ENCODE results near the gene SPINDOC. TPM values are rescaled to one million over a fixed set of nuclear protein-coding genes. Genes with fewer than 3 reads are reported as not detected.

The SPINDOC gene
- total and polyA plus RNA-seq, 9 of the 15 experiments (the other 6 are each of a cell fraction or from before 2014, with no cell fraction given): 0.70 to 36.3 (median 19.6) TPM

DNA sequence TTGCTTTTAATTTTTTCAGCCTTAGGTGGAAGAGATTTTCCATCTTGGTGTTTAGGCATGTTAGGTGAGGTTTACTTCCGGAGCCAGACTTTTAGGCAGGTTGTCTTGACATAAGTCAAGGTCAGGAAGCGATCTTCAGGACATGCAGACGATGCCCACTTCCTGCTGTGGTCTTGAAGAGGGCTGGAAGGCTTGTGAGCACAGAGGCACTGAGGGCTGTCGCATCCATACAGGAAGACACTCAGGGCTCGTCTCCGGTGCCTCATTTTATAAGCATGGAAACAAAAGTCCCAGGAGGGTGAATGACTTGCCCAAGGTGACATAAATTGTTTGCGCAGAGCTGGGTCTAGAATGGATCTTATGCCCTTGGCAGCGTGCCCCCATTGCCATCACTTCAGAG is 56.4 kb downstream of the SPINDOC start:
- Histone ChIP-seq H2AFZ (ENCODE audit: low read depth, low read length) (no peak overlapping the region), H3K9me3 (replicated peaks; ENCODE audit: control insufficient read depth, insufficient read depth, low read depth, low read length) (no peaks in the 10 kb centered on the region), H4K20me1 (replicated peaks; ENCODE audit: control insufficient read depth, insufficient read depth, low read length) (peaks cover 7% of the 10 kb centered on the region; the same call in 1 of the 2 replicates), H3K9ac (ENCODE audit: insufficient read depth in 1 of 2, low read depth in 2 of 2, low read length in 2 of 2) (peak overlapping the region in 1 of 2 experiments; percentile 39; a peak in 1 of 4 replicates), H3K36me3 (ENCODE audit: control insufficient read depth, insufficient read depth, low read length) (peaks cover 36% of the 10 kb centered on the region; the same call in 2 of the 3 replicates), H3K4me2 (ENCODE audit: insufficient read depth, low read length) (no peak overlapping the region), H3K4me1 (replicated peaks in 1 of 2; ENCODE audit: control insufficient read depth in 2 of 2, insufficient read depth in 2 of 2, low read length in 2 of 2) (peaks cover 25 to 38% of the 10 kb centered on the region in 2 experiments), H3K4me3 (no peak overlapping the region), H3K27me3 (ENCODE audit: control insufficient read depth in 2 of 2, insufficient read depth in 2 of 2, low read length in 2 of 2) (no peaks in the 10 kb centered on the region), H3K9me1 (ENCODE audit: control insufficient read depth, insufficient read depth, low read length) (no peaks in the 10 kb centered on the region), H3K27ac (ENCODE audit: extremely low read depth, low read depth, low read length) (no peak overlapping the region), H3K79me2 (ENCODE audit: control insufficient read depth, insufficient read depth, low read length) (peaks cover 83% of the 10 kb centered on the region)
- no peak for FAIRE-seq
- in situ Hi-C loops (cut with MboI) (no loop called here), intact Hi-C loops (cut with micrococcal nuclease) (no loop called here)
- no peak for ATAC-seq
- 85% methylated on average over 8 of the region's 8 CpGs for WGBS (ENCODE audit: insufficient coverage, low coverage, missing lambda C conversion rate)
- DNase-seq (ENCODE audit: extremely low read depth in 1 of 4, low spot score in 3 of 4): no peak
- POLR2A ChIA-PET: interaction anchor here (1.1 kb wide), 1 partner anchor 92 kb away, joined by 4 read pairs; no protein-coding TSS in a partner anchor
- CTCF ChIA-PET (ENCODE audit: low intra/inter-chr PET ratio): no interaction called here
- no TSS peak for BruUV-seq (replicated peaks)
- TF ChIP-seq, protein P1, sequence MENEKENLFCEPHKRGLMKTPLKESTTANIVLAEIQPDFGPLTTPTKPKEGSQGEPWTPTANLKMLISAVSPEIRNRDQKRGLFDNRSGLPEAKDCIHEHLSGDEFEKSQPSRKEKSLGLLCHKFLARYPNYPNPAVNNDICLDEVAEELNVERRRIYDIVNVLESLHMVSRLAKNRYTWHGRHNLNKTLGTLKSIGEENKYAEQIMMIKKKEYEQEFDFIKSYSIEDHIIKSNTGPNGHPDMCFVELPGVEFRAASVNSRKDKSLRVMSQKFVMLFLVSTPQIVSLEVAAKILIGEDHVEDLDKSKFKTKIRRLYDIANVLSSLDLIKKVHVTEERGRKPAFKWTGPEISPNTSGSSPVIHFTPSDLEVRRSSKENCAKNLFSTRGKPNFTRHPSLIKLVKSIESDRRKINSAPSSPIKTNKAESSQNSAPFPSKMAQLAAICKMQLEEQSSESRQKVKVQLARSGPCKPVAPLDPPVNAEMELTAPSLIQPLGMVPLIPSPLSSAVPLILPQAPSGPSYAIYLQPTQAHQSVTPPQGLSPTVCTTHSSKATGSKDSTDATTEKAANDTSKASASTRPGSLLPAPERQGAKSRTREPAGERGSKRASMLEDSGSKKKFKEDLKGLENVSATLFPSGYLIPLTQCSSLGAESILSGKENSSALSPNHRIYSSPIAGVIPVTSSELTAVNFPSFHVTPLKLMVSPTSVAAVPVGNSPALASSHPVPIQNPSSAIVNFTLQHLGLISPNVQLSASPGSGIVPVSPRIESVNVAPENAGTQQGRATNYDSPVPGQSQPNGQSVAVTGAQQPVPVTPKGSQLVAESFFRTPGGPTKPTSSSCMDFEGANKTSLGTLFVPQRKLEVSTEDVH (IDR thresholded peaks at IDR 0.05; ENCODE audit: low read depth, partially characterized antibody): no peak
- TF ChIP-seq TEAD4 (IDR thresholded peaks at IDR 0.05; ENCODE audit: low read length) (no peak), TEAD4 (CRISPR knock-in tag; IDR thresholded peaks at IDR 0.05; ENCODE audit: borderline replicate concordance) (no peak), KAT8 (IDR thresholded peaks at IDR 0.05; ENCODE audit: low read depth) (no peak), MEIS2 (IDR thresholded peaks at IDR 0.05; ENCODE audit: partially characterized antibody) (no peak), MAFF (IDR thresholded peaks at IDR 0.05; ENCODE audit: low read length) (no peak), MIER1 (IDR thresholded peaks at IDR 0.05; ENCODE audit: low read depth) (no peak), ILF3 (IDR thresholded peaks at IDR 0.05; ENCODE audit: borderline replicate concordance) (no peak), TRIM28 (IDR thresholded peaks at IDR 0.05) (no peak), DDX20 (tag; IDR thresholded peaks at IDR 0.05; ENCODE audit: low read depth) (no peak)

Measured in K562 (cell line).